Coronary artery (tissue), 2 donors: ENCODE data around the gene TST.

Source experiments
- DNase-seq: peaks from one replicate; pipeline ENCODE4 v3.0.0-alpha.2; 2017; ENCODE audit warnings: low spot score
- H3K27ac ChIP-seq, 2 donors: fragments of 200-600 bp; sonication (generic); one replicate each; pipeline ENCODE4 v1.5.1; 2016 to 2019
- H3K4me3 ChIP-seq: fragments of 200-600 bp; sonication (generic); 2 replicates; pipeline ENCODE4 v1.5.1; 2016; ENCODE audit warnings: mild to moderate bottlenecking, moderate library complexity
- CTCF ChIP-seq: fragments of 200-600 bp; sonication (generic); IDR thresholded peaks from one replicate; pipeline ENCODE4 v1.5.1; 2019; ENCODE audit warnings: antibody characterized with exemption

TST gene

GRCh38 chr22:37019309-37020191 lies at the start of gene TST, which contains the start of gene MPST:
Gene TST, minus strand, starts transcription at chr22:37019447. Its CDS starts 715 bp downstream, at chr22:37018732.
Gene MPST, plus strand, starts transcription at chr22:37019742. Its CDS starts 95 bp downstream, at chr22:37019837.
- H3K27ac ChIP-seq, result peak within 1 kb of the TSS; percentile 81 to 97
- no peak for DNase-seq
- H3K4me3 ChIP-seq, result peak within 1 kb of the TSS; percentile 95
- TF ChIP-seq CTCF, result no peak

GRCh38 chr22:37068859-37069258 lies 49.6 kb upstream of the TST start:
- DNase-seq, result no peak
- TF ChIP-seq CTCF, result no peak
- Histone ChIP-seq H3K27ac (no peak overlapping the region), H3K4me3 (no peak overlapping the region)

- TF ChIP-seq CTCF, result no peak
- Histone ChIP-seq H3K27ac (no peak overlapping the region), H3K4me3 (no peak overlapping the region)
- DNase-seq, result no peak
These were observed 48.2 kb upstream of the TST start for GRCh38 chr22:37067428-37067827.

- no peak for TF ChIP-seq CTCF
- DNase-seq, result no peak
- Histone ChIP-seq H3K4me3 (no peak overlapping the region), H3K27ac (no peak overlapping the region)
These were observed 46.7 kb upstream of the TST start for GRCh38 chr22:37065961-37066360.

GRCh38 chr22:37065180-37065579 lies 45.9 kb upstream of the TST start:
- no peak for TF ChIP-seq CTCF
- DNase-seq, result no peak
- no peak overlapping the region for H3K27ac ChIP-seq
- H3K4me3 ChIP-seq, result no peak overlapping the region

- no peak for DNase-seq
- no peak overlapping the region for H3K27ac ChIP-seq
- no peak overlapping the region for H3K4me3 ChIP-seq
- TF ChIP-seq CTCF, result no peak
These were observed 45.3 kb upstream of the TST start for GRCh38 chr22:37064553-37064952.
